ENCODE results near the gene MBLAC2.

DNA sequence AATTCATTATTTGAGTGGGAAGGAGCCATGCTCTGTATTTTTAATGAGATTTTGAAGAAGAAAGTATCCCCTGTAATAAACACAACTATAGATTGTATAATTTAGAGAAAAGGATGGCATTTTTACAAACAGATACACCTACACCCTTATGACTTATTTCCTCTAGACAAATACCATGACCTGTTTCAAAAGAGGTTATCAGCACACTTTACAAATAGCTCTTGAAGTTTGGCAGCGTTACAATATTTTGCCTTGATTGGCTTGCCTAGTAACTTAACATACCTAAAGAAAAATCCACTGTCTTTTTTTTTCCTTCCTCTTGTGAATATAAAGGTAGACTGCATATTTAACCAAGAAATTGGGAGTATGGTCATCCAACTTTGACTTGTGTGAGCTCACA lies 36.5 kb downstream of the MBLAC2 start:
- TF ChIP-seq, protein P1, sequence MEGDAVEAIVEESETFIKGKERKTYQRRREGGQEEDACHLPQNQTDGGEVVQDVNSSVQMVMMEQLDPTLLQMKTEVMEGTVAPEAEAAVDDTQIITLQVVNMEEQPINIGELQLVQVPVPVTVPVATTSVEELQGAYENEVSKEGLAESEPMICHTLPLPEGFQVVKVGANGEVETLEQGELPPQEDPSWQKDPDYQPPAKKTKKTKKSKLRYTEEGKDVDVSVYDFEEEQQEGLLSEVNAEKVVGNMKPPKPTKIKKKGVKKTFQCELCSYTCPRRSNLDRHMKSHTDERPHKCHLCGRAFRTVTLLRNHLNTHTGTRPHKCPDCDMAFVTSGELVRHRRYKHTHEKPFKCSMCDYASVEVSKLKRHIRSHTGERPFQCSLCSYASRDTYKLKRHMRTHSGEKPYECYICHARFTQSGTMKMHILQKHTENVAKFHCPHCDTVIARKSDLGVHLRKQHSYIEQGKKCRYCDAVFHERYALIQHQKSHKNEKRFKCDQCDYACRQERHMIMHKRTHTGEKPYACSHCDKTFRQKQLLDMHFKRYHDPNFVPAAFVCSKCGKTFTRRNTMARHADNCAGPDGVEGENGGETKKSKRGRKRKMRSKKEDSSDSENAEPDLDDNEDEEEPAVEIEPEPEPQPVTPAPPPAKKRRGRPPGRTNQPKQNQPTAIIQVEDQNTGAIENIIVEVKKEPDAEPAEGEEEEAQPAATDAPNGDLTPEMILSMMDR (conservative IDR thresholded peaks at IDR 0.05) = no peak
- TF ChIP-seq ZFX (IDR thresholded peaks at IDR 0.05) = no peak

Measured in C4-2B (cell line).